GM19324 (cell line): ENCODE data around the gene PSMD1.

ENCODE experiments used
- ATAC-seq: cut with Tn5 transposase; IDR thresholded peaks from one replicate; pipeline ENCODE4 v1.9.1; 2021; ENCODE audit warnings: mild to moderate bottlenecking, moderate library complexity; ENCODE audit not compliant: unreplicated experiment, low FRiP score

The PSMD1 gene

GRCh38 chr2:231104115-231104713, 47.5 kb downstream of the PSMD1 start:
- no peak for ATAC-seq

DNA sequence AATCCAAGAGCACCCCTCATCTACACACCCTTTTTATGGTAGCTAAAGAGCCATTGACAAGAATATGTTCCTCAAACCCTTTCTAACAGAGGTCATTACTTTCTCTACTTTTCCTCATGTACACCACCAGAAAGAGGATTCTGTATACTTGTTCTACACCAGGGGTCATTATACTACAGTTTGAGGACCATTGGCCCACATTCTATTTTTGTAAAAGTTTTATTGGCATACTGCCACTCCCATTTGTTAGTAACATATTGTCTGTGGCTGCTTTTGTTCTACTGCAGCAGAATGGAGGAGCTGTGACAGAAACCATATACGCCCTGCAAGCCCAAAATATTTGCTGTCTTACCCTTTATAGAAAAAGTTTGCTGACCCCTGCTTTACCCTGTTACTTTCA, 53.9 kb downstream of the PSMD1 start:
- no peak for ATAC-seq

- ATAC-seq, result no peak
These were observed 55.3 kb downstream of the PSMD1 start for GRCh38 chr2:231111987-231112386.

- no peak for ATAC-seq
These were observed 56.8 kb downstream of the PSMD1 start for GRCh38 chr2:231113489-231113888.

GRCh38 chr2:231115651-231116050, 59.0 kb downstream of the PSMD1 start:
- ATAC-seq, result no peak

DNA sequence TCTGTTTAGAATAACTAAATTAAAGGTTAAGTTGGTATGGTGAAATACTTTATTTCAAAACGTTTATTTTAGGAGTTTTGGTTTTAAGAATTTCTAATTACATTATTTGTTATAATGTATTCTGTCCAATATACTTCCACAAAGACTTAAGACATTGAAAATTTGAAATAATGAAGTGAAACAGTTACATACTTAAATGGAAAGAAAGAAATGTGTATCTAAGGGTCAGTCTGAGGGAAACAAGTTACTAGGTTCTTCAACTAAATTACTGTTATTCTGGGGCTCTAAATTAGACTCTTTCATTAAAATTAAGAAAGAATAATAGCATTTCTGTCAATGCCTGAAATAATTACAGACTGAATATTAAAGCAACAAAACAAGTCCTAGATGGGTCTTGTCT, 60.5 kb downstream of the PSMD1 start:
- no peak for ATAC-seq

DNA sequence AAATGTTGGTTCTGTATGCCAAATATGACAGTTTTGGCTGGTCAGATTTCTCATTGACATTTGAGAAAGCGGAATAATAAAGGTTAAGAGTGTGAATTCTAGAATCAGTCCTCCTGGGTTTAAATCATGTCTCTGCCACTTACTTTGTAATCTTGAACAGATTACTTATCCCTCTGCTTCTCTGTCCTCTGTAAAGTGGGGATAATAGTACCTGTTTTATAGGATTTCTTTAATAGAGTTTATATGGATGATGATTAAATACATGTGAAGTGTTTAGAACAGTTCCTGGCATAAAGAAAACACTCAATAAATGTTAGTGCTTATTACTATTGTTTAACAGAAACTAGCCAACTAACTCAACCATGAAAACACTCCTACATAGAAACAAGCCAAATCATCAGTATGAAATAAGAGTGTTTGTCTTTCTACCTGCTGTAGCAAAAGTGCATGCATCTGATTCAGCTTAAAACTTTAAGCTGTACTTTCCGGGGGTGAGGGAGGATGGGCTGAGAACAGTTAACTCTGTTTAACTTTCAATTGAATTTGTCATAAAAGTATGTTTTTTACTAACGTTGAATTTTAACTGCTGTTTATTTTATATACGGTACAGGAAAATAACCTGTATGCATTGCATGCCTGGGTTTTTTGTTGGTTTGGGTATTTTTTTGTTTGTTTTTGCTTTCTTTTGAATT, 61.4 kb downstream of the PSMD1 start:
- ATAC-seq, result no peak

DNA sequence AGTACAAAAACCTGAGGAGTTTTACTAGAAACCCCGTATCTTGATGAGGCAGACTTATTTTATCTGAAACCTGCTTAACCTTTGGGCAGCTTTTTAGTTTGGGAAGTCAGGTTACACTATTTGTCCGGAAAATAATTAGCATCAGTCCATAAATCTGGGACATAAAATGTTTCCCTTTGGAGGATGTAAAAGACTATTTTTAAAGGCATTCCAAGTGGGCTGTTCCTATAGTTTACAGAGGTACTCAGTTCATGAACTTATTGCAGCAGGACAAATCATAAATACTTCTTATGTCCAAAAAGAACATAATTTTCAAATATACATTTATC, 61.9 kb downstream of the PSMD1 start:
- ATAC-seq, result no peak

GRCh38 chr2:231123362-231123898, 66.8 kb downstream of the PSMD1 start:
- no peak for ATAC-seq

DNA sequence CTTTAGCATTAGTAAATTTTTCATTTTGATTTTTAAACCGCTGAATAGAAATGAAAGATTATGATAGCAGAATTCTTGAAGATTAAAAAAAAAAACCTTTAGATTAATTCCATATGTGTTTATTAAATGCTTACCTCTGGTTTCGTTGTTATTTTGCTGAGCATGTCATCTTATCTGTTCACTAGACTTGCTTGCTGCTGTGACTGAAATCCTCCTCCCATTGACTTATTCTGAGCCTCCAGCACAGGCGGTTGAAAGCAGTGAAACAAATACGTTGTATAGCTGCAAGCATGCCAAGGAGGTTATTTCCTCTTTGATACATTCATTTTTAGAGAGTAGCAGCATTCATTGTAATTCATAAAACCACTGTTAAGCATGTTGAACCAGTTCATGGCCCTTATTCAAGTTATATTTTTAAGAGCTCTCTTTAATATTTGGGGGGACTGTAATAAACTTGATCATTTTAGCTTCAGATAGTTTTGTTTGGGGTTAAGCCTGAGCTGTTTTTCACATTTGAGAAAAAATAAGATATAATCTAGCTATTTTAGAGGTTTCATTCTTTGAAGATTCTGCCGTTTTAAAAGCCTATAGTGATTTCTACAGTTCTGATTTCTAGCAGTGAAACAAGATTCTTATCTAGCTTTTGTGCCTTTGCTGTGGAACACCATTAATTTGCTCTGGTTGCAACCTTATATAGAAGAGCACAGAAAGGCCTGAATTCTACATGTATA, 68.3 kb downstream of the PSMD1 start, which contains the start of gene HTR2B:
Gene HTR2B (minus strand): TSS at position 205 of the 731 bp plus-strand sequence. CDS start 1,278 bp downstream, outside the sequence.
- no peak for ATAC-seq

DNA sequence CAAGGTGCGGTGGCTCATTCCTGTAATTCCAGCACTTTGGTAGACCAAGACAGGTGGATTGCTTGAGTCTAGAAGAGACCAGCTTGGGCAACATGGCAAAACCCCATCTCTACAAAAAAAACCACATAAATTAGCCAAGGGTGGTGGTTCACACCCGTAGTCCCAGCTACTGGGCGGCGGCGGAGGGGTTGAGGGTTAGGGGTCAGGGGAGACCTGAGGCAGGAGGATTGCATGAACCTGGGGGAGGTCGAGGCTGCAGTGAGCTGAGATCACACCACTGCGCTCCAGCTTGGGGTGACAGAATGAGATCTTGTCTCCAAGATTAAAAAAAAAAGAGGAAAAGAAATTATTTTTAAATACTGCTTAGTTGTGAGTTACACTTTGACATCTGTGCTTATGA, 69.5 kb downstream of the PSMD1 start:
- ATAC-seq, result no peak

GRCh38 chr2:231127480-231127879, 70.8 kb downstream of the PSMD1 start:
- ATAC-seq, result no peak

DNA sequence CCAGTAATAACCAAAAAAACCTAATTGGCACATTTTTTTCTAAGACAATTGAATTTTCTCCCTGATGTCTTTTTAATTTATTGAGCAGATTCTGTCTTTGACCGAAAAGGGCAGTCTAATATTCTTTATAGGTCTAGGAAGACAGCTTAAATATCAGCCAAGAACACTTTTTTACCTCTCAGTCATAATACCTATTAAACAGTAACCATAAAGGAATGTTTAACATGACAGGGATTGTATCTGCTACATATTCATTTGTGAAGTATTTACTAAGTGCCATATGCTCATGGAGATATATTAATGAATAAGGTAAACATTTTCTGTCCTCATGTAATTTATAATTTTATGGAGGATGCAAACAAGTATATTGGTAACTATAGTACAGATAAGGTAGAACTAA, 71.3 kb downstream of the PSMD1 start:
- no peak for ATAC-seq

DNA sequence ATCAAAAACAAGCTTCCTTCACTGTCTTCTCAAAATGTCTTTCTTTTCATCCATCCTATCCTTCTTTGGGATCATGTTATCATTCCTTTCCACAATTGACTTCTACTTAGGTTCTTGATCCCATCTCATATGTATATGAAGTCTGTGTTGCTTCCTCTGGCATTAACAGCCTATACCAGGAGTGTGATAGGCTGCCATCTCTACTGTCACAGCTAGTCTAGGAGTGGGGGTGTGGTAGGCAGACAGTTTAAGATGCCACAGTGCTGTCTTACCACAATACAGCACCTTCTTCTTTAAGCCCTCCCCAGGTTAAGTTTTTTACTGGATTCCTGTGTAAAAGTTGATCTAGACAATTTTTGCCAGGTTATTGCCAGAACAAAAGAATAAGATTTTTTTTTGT, 71.9 kb downstream of the PSMD1 start:
- no peak for ATAC-seq

DNA sequence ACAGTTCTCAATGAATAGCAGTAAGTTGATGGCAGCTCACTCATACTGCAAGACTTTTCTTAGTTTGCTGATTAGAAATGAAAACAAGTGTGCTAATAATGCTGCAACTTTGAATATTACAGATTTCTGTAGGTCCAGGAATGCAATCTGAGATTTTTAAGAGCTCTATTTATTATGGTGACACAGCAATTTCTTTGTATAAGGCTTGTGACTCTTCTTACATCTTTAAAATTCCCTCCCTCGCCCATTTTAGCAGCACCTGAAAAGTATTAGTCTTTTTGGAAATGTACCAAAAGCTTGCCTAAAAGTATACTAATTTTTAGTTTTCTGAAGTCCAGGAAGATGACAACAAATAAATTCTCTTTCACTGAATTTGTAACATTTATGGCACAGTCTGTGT, 72.5 kb downstream of the PSMD1 start:
- ATAC-seq, result no peak

- ATAC-seq, result no peak
These were observed 73.8 kb downstream of the PSMD1 start for GRCh38 chr2:231130336-231131056.

DNA sequence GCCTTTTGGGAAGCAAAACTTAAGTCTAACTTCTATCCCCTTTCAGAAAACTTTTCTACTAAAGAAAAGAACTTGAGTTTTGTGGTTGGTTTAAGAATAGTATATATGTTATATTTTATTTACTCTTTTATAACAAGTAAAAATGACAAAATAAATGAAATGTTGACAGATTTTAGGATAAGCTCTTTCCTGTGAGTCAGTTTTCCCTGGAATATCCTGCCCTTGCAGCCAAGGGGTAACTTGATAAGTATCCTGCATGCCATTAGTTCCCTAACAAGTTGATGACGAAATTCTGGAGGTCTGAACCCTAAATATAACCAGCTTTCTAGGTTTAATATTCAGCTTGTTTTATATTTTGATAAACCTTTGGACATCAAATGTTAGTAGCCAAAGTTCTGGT, 75.5 kb downstream of the PSMD1 start:
- ATAC-seq, result no peak

DNA sequence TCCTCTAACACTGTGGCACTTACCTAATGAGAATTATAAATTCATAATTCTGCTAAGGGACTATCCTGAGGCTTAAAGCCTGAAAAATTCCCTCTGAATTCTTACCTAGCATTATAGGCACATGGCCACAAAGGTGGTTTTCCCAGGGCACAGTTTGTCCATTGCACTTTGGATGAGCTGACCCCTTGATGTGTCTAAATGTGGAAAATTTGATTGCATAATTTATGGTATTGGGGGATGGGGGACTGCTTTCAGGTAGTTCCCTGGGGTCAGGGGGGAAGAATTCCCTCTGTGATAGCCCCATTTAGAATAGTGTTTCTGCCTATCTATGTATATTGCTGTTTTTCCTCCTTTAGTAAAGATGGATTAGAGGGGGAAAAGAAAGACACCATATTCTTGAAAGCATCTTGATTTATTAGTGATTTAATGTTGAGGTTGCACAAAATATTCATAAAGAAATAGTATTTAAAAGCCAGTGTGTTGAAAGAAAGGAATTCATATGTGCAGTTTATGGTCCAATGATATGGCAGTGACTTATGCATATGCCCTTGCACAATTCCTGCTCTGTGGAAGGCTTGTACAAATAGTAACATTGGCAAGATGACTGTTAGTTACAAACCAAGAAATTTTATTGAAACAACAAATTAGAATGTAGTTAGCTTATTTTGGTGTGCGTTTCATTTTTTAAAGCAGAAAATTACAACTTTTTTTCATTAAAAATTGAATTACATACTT, 76.9 kb downstream of the PSMD1 start:
- ATAC-seq, result no peak

- no peak for ATAC-seq
These were observed 78.4 kb downstream of the PSMD1 start for GRCh38 chr2:231134910-231135655.

- no peak for ATAC-seq
These were observed 82.0 kb downstream of the PSMD1 start for GRCh38 chr2:231138699-231139098.
